ENCODE results near the gene BLOC1S4.

Gene BLOC1S4

DNA sequence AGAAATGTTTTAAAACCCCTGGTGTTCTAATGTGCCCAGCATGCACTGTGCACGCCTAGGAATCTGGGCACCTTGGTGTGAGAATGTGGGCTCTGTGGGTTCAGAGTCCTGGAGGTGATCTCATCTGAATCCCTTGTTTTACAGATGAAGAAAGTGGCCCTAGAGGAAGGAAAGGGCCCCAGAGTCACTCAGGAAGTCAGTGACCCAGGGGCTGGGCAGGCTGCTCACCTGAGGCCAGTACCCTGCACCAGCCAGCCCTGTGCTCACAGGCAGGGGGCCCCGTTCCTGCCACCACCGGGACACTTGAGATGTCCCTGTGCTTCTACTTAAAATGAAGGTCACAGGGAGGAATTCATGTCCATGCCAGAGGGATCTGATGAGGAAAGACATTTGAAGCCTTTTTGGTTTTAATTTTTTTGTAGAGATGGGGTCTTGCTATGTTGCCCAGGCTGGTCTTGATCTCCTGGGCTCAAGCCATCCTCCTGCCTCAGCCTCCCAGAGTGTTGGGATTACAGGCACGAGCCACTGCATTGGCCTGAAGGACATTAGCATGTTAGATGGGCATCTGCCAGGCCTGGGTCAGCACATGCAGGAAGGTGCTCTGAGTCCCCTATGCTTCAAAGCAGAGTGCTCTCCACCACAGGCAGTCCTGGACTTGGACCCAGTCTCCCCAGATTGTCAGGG is 29.7 kb upstream of the BLOC1S4 start:
- TF ChIP-seq CTCF (IDR thresholded peaks at IDR 0.05; ENCODE audit: low read depth, low read length) = no peak
- DNase-seq (ENCODE audit: extremely low read depth, low read depth) = no peak

DNA sequence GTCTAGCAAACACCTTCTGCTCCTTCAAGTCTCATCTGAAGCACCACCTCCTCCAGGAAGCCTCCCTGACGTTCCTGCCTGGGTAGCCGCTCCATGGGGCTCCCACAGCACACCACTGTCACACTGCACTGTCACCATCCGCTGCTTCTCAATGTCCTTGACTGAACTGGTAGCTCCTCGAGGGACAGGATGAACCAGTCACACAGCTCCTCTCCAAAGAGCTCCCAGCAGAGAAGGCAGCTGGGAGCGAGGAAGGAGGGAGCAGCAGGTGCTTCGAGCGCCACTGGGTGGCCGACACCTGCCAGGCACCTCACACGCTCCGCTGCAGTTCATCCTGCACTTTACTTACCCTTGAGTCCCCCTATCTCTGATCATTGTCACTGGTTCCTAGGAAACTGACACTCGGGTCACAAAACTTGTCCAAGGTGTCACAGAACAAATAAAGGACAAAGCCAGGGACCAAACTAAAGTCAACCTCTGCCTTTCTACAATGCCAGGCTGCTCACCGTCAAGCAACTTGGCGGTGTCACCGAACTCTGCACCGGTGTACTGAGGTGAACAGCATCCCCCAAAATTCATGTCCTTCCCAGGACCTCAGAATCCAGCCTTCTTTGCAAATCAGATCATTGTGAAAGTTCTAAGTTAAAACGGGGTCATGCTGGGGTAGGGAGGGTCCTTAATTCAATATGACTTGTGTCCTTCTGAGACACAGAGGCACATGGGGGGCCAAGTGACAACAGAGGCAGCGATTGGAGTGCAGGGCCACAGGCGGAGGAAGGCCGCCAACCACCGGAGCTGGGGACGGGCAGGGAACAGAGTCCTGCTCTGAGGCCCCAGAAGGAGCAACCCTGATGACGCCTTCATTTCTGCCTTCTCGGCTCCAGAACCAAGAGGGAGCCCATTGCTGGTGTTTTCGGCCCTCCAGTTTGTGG is 27.8 kb upstream of the BLOC1S4 start:
- DNase-seq (ENCODE audit: extremely low read depth, low read depth) = no peak
- no peak for TF ChIP-seq CTCF (IDR thresholded peaks at IDR 0.05; ENCODE audit: low read depth, low read length)

GRCh38 chr4:6688879-6689505 is 27.0 kb upstream of the BLOC1S4 start:
- TF ChIP-seq CTCF (IDR thresholded peaks at IDR 0.05; ENCODE audit: low read depth, low read length) = peak; percentile 10
- peak; percentile 42 for DNase-seq (ENCODE audit: extremely low read depth, low read depth)

- no peak for DNase-seq (ENCODE audit: extremely low read depth, low read depth)
- no peak for TF ChIP-seq CTCF (IDR thresholded peaks at IDR 0.05; ENCODE audit: low read depth, low read length)
Measured at GRCh38 chr4:6689506-6689960, 26.4 kb upstream of the BLOC1S4 start.

DNA sequence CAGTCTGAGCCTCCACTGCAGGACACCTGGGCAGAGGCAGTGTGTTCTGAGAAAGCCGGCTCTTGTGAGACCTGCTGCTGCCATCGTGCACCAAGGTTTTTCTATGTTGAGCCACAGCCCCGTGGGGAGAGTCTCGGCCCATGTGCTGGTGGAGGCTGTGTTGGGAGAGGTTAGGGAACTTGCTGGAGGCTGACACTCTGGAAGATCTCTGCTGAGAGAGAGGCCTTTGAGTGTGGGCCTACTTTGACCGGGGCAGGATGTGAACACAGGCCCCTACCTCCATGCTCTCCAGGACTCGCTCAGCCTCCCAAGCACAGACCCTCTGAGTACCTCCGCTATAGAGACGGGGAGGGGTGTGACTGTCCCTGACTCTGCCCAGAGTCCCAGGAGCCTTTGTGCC is 23.6 kb upstream of the BLOC1S4 start:
- TF ChIP-seq CTCF (IDR thresholded peaks at IDR 0.05; ENCODE audit: low read depth, low read length) = no peak
- no peak for DNase-seq (ENCODE audit: extremely low read depth, low read depth)

DNA sequence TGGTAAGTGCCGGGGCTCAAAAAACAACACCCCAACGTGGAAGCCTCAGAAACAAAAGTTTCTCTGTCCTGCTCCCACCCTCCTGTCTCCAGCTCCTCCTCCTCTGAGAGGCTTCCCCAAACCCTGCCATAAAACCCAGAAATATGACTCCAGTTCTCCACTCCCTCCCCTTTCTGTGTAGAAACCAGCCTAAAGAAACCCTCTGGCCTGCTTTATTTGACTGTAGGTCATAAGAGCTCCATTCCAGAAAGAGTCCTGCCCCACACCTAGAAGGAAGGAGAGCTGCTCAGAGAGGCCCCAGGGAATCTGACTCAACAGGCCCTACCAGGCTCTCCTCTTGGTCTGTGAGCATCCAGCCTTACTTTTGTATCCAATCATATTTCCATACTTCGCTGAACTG is 23.2 kb upstream of the BLOC1S4 start:
- no peak for DNase-seq (ENCODE audit: extremely low read depth, low read depth)
- TF ChIP-seq CTCF (IDR thresholded peaks at IDR 0.05; ENCODE audit: low read depth, low read length) = no peak
